Activated CD4-positive, CD25-positive, alpha-beta regulatory T cell treated with anti-CD3 and anti-CD28 coated beads, Interleukin-2, amount 50 U/mL, for 24 hours (primary cell): ENCODE results near the gene SLC2A6.

Experiments
- ATAC-seq, 2 donors: fragments of 150-1000 bp; cut with Tn5 transposase; one replicate each; pipeline ENCODE4 v1.10.0; 2021; ENCODE audit warnings: mild to moderate bottlenecking in 1 of 2, moderate library complexity in 1 of 2

SLC2A6 gene

DNA sequence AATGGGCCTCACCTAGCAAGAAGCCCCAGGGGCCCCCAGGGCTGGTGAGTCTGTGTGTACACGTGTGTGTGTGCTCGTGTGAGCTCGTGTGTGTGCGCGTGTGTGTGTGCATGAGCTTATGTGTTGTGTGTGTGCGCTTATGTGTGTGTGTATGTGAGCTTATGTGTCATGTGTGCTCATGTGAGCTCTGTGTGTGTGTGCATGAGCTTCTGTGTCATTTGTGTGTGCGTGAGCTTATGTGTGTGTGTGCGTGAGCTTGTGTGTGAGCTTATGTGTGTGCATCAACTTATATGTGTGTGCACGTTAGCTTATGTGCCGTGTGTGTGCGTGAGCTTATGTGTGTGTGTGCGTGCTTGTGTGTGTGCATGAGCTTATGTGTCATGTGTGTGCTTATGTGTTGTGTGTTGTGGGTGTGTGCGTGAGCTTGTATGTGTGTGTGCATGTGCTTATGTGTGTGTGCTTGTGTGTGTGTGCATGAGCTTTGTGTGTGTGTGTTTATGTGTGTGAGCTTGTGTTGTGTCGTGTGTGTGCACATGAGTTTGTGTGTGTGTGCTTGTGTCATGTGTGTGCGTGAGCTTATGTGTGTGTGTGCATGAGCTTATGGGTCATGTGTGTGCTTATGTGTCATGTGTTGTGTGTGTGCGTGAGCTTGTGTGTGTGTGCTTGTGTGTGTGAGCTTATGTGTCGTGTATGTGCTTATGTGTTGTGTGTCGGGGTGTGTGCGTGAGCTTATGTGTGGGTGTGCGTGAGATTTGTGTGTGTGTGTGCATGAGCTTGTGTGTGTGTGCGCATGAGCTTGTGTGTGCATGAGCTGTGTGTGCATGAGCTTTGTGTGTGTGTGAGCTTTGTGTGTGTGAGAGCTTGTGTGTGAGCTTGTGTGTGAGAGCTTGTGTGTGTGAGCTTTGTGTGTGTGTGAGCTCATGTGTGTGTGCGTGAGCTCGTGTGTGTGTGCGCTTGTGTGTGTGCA, 16.7 kb upstream of the SLC2A6 start:
- no peak for ATAC-seq

- ATAC-seq: no peak
Observed at GRCh38 chr9:133494636-133495326, 15.9 kb upstream of the SLC2A6 start.

GRCh38 chr9:133493845-133494540, 15.1 kb upstream of the SLC2A6 start:
- no peak for ATAC-seq

DNA sequence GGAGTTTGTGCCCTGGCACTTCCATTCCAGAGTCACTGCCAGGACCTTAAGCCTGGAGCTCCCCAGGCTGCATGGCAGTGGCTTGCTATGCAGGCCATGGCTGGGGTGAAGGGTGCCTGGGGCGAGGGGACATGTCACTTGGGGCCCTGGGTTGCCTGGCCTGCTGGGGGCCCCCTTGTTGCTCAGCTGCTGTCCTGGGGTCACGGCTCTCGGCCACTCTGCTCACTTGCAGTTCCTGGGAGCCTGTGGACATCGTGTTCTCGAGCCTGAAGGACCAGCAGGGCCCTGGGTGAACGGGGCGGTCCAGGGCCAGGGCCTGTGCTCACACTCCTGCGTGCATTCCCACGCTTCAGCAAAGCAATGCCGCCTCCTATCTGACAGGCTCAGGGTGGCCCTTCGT, 14.5 kb upstream of the SLC2A6 start:
- ATAC-seq: no peak

DNA sequence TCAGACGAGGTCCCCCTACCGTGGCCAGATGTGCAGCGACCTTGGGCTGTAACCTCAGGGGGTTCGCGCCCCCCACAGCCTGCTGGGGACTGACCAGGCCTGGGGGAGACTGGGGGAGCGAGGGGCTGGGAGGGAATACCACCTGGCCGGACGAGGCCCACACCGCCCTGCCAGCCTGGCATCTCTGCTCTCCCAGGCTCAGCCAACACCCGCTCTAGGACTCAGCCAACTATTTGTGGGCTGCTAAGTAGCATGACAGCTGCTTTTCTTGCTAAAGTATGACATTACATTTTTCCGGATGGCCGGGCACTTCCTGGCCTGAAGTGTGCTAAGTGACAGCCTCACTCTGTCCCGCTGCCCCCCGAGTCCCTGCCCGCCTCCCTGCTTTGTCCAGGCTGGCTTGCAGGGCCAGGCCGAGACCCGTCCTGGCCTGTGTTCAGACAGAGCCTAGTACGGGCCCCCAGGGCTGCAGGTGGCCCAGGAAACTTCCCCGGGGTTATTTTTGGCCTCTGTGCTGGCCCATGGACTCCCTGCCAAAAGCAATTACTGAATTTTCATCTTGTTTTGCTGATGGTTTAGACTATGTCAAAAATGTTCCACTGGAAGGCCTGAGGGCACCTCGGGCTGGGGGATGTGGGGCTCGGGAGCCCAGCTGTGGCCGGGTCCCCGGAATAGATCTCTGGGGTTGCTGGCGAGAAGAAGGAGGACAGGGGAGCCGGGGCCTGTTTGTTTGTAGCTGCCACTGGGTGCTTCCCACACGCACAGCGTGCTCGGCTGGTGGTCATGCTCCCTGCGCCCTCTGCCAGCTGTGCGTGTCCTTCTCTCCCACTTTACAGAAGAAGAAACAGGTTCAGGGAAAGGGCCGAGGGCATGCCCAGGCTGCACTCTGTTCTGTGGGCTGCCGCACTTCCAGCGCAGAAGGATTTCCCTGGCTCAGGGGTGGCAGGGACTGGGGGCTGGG, 13.4 kb upstream of the SLC2A6 start:
- no peak for ATAC-seq

DNA sequence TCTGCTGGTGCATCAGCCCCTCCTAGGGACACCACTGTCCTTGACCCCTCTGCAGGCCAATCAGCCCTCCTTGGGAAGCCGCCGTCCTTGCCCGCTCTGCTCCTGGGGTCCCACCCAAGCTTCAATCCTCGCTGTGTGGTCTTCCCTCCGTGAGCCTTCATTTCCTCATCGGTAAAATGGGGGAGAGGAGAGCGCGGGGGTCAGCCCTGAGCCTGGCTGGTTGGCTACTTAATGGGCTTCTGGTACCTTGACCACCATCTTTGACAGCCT, 12.7 kb upstream of the SLC2A6 start:
- ATAC-seq: no peak

DNA sequence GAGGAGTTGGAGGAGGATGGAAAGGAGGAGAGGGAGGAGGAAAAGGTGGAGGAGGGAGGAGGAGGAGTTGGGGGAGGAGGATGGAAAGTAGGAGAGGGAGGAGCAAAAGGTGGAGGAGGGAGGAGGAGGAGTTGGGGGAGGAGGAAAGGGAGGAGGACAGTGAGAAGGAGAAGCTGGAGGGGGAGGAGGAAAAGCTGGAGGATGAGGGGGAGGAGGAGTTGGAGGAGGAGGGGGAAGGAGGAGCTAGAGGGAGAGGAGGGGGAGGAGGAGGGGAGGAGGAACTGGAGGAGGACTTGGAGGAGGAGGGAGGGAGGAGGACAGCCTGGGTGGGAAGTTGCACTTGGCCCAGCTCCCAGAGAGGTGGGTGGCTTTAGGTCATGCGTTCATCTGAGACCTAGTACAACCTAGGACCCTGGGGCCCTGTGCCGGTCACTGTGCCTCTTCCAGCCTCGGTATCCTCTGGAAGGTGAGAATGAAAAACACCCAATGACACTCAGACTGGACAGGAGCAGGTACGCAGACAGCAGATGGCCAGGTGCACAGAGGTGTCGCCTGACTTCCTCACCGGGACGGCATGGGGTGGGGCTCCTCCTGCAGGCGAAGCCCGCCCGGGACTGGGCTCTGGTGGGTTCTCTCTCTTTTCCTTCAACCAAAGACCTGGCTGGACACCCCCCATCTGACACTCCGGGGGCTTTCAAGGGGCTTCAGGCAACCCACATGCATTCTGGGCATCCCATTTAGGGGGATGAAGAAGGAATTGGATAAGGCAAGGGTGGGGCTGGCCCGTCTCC, 12.2 kb upstream of the SLC2A6 start:
- ATAC-seq: no peak

- ATAC-seq: no peak
Observed at GRCh38 chr9:133490201-133490681, 11.3 kb upstream of the SLC2A6 start.

DNA sequence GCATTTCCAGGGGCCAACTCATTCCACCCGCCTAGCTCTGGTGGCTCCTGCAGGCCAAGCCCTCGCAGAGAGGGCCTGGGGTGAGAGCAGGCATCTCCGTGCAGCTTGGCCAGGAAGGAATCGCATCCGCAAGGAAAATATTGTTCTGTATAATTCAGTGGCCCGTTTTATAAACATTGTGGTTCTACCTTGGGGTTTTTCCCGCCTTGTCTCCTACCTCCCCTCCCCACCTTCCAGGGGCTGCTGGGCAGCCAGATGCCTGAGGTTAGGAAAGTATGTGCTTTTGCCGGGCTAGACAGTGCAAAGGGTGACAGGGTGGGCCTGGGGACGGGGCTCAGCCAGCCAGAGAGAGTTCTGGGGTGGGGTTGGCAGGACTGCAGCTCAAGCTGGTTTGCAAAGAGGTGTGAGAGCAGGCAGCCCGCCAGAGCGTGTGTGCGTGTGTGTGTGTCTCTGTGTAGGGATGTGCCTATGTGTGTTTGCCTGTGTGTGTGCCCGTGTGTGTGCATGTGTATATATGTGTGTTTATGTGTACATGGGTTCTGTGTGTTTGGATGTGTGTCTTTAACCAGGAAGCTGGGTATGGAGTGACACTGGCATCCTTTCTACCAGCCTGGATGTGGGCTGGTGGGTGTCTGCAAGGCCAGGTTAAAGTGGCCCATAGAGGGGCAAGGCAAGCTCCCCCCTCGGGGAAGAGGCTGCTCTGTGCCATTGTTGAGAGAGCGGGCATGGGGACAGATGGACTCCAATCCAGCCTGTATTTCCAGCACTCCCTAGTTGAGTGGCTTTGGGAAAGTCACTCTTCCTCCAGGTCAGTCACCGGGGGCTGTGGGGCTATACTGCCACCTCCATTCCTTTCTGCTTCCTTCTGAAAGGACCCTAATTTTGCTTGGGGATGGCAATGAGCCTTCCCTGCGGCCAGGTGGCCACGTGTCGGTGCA, 10.6 kb upstream of the SLC2A6 start:
- no peak for ATAC-seq

DNA sequence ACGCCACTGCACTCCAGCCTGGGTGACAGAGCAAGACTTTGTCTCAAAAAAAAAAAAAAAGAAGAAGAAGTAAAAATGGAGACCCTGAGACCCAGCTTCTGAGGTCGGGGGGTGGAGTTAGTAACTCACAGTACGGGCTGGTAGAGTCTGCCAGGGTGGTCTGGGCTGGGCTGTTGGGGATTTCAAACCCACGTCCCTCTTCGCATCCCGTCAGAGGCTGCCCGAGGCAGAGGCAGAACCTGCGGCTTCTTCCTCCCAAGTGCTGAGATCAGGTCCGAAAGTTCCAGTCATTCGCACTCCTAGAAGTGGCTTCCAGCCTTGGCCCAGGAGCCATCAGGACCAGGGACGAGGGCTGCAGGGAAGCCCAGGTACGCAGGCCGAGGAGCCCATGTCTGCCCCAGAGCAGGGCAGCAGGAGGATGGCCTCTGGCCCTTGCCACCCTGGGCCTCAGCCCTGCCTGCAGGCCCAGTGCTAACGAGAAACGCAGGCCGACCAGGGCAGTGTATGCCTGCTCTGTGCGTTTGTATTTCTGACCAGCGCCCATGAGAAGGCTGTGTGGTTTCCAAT, 9.9 kb upstream of the SLC2A6 start:
- ATAC-seq: no peak

GRCh38 chr9:133487331-133487725, 8.4 kb upstream of the SLC2A6 start:
- no peak for ATAC-seq

DNA sequence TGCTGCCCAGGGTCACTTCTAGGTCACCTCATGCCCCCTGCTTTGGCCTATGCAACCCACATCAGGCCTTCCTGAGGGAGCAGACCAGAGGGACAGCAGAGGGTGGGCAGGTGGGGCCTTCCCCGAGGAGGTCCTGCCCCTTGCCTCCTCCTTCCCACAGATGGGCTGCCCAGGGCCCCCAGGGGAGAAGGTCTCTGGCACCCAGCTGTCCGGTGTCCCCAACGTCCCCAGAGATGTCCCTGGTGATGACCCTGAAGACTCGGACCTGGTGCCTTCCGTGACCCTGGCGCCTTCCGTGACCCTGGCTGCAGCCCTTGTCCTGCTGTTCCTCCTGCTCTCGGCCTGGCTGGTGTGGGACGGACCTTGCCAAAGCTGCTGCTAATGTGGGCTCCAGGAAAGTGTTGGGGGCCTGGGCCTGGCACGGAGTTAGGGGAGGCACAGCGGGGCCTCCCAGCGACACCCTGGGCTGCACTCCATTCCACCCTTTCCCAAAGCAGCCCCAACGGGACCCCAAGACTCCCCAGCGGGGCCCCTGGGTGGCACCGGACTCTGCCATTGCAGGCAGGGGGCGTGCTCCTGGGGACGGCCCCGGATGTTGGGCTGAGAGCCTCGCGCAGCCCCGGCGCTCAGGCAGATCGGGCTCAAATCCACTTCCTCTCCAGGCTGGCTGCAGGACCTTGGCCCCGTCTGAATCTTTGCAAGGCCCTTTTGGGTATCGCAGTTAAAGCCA, 6.8 kb upstream of the SLC2A6 start:
- ATAC-seq: peak; percentile 25 to 38

- no peak for ATAC-seq
Observed at GRCh38 chr9:133484671-133485437, 6.0 kb upstream of the SLC2A6 start.

- no peak for ATAC-seq
Observed at GRCh38 chr9:133483611-133484010, 4.7 kb upstream of the SLC2A6 start.

- peak; percentile 4 to 5 for ATAC-seq
Observed at GRCh38 chr9:133477992-133478850, 678 bp downstream of the SLC2A6 start.

DNA sequence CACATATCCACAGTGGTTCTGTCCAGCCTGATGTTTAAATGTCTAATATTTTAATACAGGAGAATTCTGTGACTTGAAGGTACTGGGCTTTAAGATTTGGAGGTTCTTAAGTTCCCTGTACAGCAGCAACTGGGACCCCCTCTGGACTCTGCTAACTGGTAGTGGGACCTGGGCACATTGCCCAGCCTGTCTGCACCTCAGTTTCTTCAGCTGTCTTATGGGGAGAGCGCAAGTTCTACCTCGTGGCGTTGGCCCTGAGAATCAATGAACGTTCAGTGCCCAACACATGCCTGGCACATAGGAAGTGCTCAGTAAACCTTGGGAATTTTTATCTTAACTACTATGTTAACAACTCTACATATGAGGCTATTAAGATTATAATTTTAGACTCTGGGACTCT, 1.4 kb downstream of the SLC2A6 start:
- no peak for ATAC-seq

DNA sequence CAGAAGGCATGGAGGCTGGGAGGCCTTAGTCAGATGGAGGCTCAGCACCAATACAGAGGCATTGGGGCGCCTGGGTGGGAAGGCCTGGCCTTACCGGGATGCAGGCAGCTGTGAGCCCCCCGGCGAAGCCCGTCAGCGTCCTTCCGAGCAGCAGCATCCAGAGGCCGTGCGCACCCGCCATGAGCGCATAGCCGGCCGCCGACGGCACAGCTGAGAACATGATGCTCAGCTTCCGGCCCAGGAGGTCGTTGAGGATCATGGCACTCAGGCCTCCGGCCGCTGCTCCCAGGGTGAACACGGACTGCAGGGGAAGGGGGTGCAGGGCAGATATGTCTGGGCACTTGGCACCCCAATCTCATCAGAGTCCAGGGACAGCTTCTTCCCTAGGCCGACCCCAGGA, 2.0 kb downstream of the SLC2A6 start:
- no peak for ATAC-seq
